HG02870 (cell line): ENCODE measurements around the gene TFCP2.
A peak's percentile ranks its signal among the peaks of the same experiment; 100 is the strongest.

ENCODE experiments used
- ATAC-seq: cut with Tn5 transposase; IDR thresholded peaks from one replicate; pipeline ENCODE4 v1.9.1; 2021; ENCODE audit warnings: mild to moderate bottlenecking, moderate library complexity; ENCODE audit not compliant: unreplicated experiment

The TFCP2 gene

DNA sequence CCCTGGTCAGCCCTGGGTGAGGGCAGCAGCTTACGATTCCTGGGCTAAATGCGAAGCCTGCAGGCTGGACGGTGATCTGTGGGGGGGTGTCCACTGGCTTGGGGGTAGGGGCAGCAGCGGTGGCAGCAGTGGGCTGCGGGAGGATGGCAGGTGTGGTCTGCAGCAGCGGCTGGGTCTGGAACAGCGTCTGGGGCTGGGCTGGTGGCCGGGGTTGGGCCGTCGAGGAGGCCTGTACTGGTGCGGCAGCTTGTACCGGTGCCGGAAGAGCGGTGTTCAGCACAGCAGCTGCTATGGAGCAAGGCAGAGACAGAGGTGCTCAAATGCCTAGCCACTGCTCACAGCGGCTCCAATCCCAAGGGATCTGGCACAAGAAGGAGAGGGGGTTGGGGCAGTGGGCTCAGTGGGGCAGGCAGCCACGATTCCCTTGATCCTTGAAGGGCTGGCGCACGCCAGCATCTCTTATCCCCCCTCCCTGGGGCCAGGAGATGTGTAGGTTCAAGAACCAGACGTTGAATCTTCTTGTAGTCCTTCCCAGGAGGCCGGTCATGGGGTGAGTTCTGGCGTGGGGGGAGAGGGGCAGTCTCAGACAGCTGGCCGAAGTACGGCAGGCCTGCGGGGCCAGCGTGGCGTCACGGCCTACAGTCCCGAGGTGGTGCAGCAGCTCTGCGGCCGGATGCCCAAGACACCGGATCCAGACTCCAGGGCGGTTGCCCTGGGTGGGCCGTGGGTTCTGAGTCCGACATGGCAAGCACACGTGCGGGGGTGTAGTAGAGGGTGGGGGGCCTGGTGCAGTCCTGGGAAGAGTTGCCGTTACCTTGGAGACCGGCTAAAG, 25.0 kb upstream of the TFCP2 start:
- ATAC-seq = no peak

DNA sequence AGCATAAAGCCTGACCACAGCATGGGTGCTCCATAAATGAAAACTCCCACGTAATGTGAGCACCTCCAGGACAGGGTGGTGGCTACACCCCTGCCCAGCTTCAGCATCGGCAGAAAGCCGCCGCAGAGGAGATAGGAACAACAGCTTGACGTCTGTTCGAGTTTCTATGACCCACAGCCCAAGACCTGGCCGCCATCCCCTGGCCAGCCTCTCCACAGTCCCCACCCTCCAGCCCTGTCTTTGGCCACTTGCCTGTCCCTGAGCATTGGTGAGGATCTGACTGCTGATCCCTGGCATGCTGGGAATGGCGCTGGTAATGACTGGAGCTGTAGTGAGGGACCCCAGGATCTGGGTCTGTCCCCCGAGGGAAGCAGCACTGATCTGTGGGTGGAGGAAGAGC, 23.6 kb upstream of the TFCP2 start:
- ATAC-seq = no peak

GRCh38 chr12:51195841-51196240, 22.9 kb upstream of the TFCP2 start:
- no peak for ATAC-seq

DNA sequence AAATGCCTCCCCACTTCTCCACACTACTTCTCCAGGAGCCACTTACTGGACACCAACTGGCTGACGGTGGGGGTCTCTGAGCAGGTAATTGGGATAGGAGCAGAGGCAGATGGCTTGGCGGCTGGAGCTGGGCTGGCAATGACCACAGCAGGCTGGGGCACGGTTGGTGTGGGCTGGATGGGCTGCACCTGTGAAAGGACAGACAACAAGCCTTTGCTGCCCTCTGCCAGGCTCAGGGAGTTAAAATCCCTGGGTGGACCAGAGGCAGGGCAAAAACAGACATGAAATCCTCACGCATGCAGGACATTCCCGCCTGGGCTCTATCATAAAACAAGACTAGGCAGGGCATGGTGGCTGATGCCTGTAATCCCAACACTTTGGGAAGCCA, 19.3 kb upstream of the TFCP2 start:
- ATAC-seq = no peak

GRCh38 chr12:51191516-51192283, 18.8 kb upstream of the TFCP2 start:
- no peak for ATAC-seq

DNA sequence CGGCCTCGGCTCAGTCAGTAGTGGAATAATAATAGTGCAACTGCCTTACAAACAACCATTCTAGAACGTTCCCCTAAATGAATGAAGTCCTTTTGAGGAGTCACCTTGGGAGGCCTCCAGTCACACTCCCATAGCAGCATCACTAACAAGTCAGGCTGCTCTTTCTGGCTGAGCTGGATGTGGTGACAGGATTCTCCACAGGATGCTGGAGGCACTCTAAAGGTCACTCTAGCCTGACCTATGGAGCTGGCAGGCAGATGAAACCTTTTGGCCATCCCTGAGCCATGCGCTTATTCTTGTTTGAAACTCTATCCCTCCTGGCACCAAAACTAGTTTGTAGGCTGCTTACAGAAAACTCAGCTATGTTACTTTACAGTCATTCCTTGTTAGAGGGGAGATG, 17.9 kb upstream of the TFCP2 start:
- ATAC-seq = no peak

- ATAC-seq = no peak
These were observed 16.9 kb upstream of the TFCP2 start for GRCh38 chr12:51189790-51190355.

DNA sequence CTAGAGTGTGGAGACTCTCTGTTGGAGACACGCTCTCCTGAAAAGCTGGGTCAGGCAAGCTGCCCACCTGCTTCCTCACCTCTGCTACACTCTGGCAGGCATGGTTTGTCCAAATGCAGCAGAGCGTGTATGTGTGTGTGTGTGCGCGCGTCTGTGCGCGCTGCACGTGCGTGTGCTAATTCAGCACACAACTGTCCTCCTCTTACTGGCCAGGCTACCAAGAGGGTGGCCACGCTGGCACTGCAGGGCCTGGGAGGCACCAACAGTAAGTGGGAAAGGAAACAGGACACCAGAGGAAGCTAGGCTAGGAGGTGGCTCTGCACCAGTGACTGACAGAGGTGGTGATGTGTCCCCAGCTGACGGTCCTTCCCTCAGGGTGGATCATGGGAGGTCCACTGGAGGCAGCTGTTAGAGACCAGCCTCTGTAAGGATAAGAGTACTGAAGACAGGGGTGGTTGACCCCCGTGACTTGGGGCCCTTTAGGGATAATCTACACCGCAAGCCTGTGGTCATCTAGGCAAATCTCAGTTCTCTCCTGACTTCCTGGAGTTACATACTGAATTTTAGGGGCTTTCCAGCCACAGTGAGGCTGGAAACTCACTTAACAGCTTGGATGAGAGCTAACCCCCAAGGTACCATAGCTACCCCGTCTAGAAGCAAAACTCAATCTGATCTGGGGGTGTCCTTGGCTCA, 15.6 kb upstream of the TFCP2 start:
- ATAC-seq = peak; percentile 53

DNA sequence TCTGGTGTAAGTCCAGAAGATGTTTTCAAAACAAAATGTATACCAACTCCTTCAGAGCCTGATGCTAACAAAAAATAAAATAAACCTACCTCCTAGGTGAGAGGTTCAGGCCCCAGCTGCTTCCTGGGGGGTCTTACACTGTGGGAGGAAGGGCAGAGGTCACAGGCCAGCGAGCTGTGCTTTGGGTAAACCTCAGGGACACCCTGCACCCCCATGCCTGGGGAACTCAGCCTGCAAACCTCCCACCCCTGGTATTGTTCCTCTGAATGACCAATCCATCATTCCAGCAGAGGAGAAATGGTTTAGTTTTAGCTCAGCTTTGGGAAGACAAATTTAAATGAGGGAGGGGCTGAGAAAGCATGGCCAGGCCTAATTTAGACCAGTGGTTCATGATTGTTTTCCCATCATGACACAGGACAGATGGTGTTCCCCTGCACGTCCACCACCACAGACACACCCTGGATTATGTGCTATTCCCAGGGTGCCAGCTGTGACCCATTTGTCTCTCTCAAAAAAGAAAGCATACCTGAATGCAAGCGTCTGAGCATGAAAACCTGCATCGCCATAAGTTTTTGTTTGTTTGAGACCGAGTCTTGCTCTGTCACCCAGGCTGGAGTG, 14.5 kb upstream of the TFCP2 start:
- no peak for ATAC-seq

DNA sequence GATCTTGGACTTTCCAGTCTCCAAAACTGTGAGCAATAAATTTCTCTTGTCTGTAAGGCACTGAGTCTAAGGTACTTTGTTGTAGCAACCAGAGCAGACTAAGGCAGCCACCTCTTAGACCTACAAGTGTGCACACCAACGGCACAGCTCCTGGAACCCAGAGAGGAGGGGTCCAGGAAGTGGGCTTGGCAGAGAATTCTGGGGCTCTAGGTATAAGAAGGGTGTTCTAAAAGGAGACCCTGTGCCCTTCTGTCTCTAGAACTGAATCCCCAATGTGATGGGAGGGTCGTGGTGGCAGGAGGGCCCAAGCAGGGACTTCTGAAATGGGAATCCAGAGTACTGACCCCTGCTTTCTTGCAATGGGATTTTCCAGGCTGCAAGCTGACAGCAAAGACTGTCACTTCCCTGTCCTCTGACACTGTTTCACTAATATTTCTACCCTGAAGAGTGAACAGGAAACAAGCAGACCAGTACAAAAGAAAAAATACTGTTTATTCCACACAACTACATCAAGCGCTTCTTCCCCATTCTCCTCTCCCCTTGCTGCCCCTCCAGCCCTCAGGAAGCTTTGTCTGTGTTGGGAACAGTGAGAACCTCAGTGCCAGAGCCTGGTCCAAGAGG, 13.6 kb upstream of the TFCP2 start:
- no peak for ATAC-seq

GRCh38 chr12:51185171-51185717, 12.3 kb upstream of the TFCP2 start:
- no peak for ATAC-seq

- no peak for ATAC-seq
These were observed 10.9 kb upstream of the TFCP2 start for GRCh38 chr12:51183816-51184215.

DNA sequence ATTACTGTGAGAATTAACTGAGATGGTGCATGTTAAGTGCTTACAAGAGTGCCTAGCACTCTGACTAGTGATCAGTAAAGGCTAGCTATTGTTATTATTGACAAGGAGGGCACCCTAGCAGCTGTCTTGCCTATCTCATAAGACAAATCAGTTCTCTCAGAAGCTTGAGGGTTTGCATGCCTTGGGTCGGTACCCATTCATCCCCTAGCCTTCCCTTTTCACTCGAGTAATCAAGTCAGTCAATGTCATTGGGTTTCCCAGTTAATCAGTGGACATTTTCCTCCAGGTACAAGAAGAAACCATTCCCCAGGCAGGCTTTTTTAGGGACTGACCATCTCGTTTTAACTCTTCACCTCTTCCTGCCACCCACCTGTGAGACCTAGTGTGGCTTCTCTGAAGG, 10.4 kb upstream of the TFCP2 start:
- ATAC-seq = no peak

GRCh38 chr12:51181558-51181957, 8.6 kb upstream of the TFCP2 start:
- ATAC-seq = no peak

GRCh38 chr12:51177897-51178296, 5.0 kb upstream of the TFCP2 start:
- ATAC-seq = no peak

DNA sequence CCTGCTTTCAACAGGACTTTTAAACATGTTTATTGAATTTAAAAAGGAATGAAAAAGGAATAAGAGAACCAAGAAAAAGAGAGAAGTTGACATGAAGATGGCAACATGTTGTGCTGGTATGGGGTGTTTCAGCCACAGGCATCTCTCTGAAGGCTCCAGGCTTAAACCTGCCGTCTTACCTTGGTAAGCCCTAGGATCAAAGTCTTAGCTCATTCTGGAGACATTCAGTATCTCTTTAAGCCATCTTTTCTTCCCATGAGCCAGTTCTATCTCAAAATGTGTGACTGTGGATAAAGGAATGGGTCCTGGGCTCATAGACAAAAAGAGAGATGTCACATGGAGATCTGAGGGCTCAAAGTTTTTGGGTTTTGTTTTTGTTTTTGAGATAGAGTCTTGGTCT, 1.6 kb upstream of the TFCP2 start:
- no peak for ATAC-seq

DNA sequence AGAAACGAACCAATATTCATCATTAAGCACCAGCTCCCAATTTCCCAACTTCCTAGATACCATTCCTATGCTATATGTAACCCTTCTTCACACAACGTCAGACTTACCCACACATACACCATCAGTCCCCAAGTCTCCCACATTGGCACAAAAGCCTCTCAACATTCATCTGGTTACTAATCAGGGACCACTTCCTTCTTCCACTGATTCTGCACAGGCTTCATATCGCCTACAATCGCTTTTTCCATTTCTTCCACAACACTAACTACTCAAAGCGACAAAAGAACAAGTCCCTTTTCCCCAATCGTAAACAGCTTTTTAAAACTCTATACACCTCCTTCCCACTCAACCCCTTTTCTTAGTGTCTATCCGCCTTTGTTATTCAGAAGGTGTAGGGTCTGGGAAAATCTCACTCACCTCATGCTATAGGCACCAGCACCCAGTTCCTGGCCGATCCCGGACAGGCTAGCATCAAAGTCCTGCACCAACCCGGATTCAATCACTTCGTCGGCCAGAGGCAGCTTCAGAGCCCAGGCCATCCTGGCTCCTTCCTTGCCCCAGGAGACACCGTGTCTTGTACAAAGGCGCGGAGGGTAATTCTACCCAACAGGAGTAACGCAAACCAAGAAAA, 936 bp downstream of the TFCP2 start:
- no peak for ATAC-seq

DNA sequence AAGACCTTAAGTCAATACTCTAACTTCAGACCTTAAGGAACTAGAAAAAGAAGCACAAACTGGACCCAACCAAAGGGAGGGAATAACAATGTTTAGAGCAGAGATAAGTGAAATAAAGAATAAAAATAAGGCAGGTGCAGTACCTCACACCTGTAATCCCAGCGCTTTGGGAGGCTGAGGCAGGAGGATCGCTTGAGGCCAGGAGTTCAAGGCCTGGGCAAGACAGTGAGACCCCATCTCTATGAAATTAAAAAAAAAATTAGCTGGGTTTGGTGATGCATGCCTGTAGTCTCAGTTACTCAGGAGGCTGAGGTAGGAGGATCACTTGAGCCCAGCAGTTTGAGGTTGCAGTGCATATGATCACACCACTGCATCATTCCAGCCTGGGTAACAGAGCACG, 9.1 kb downstream of the TFCP2 start:
- no peak for ATAC-seq

- ATAC-seq = no peak
These were observed 10.7 kb downstream of the TFCP2 start for GRCh38 chr12:51162217-51162616.
